Measurements from ENCODE around the gene GREM2. TPM values are rescaled to one million over a fixed set of nuclear protein-coding genes. Genes with fewer than 3 reads are reported as not detected.

Gene GREM2
- total and polyA plus RNA-seq, 2 of the 4 experiments (the other 2 are of a cell fraction): 3.0 to 14.2 TPM

DNA sequence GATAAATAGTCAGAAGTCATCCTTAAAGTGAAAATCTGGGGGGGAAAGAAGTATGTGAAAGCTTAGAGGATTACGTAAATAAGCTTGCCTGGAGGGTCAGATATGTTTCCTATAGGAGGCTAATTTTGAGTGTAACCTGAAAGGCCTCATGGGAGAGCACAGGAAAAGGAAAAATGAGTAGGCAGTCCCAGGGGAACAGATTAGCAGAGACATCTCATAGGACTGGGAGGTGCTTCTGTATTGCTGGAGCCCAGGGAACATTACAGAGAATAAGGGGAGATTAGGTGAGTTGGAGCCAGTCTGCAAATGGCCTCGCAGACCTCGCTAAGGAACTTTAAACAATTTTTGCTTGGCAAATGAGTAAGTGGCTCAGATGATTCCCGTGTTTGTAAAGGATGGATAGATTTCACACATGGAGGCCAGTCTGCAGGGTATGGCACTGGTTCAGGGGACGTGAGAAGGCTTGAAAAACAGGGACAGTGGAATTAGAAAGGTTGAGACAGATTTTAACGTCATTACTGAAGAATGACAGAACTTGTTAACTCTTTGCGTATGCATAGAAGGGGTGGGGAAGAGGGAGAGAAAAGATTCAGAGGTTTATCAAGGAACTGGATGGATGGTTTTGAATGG lies 149.1 kb downstream of the GREM2 start (continued):
- no peak for TF ChIP-seq SMC3 (IDR thresholded peaks at IDR 0.05; ENCODE audit: low read depth, low read length)

DNA sequence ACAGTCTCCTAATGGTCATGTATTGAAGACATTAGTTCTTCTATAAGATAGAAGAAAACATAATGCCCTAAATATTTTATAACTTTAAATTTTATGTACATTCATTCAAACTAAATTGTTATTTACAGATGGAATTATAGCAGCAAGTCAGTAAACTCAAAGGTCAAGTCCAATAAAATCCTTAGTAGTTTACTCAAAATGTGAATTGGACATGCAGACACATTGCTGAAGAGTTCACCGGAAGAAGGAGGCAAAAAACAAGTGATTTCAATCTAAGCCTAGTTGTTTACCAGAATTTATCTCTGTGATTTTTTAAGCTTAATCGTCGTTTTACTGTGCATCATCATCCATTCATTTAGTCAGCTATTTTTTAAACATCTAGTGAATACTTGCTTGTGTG lies 149.7 kb downstream of the GREM2 start:
- dilution Hi-C loops (cut with HindIII; ENCODE audit: low sequenced_read_pairs, unreplicated experiment): no loop called here
- no peak overlapping the region for H4K8ac ChIP-seq (ENCODE audit: low read depth in 2 of 2, low read length in 2 of 2)
- no peak overlapping the region for H3K27ac ChIP-seq (ENCODE audit: insufficient read depth, low read length)

More for the DNA sequence above, 149.7 kb downstream of the GREM2 start:
- Histone ChIP-seq H3K4me2 (ENCODE audit: low read depth, low read length) (no peak overlapping the region), H3K9me1 (ENCODE audit: insufficient read depth, low read length) (peaks cover 5% of the 10 kb centered on the region), H2AK5ac (ENCODE audit: low read depth, low read length) (no peak overlapping the region), H3K18ac (ENCODE audit: low read depth, low read length) (no peak overlapping the region), H3K4ac (ENCODE audit: low read depth, low read length) (no peak overlapping the region), H2BK120ac (ENCODE audit: low read depth, low read length) (no peak overlapping the region), H2BK20ac (ENCODE audit: low read depth, low read length) (no peak overlapping the region), H3K56ac (ENCODE audit: extremely low read depth, insufficient read depth, low read length) (no peak overlapping the region), H4K20me1 (ENCODE audit: insufficient read depth, low read length) (no peaks in the 10 kb centered on the region), H2AFZ (replicated peaks; ENCODE audit: low read length, poor library complexity) (no peak overlapping the region), H2BK15ac (ENCODE audit: low read depth, low read length) (no peak overlapping the region), H3K23ac (ENCODE audit: low read depth, low read length) (no peak overlapping the region), H3K9me3 (ENCODE audit: control insufficient read depth, insufficient read depth, low read length) (no peaks in the 10 kb centered on the region), H2AK9ac (replicated peaks; ENCODE audit: low read depth, low read length, poor library complexity) (no peak overlapping the region), H3K4me1 (ENCODE audit: control insufficient read depth, insufficient read depth, low read length) (peaks cover 18% of the 10 kb centered on the region), H3K79me1 (ENCODE audit: low read depth in 1 of 2, low read length in 2 of 2) (peaks cover 13 to 47% of the 10 kb centered on the region in 2 experiments; a peak in 3 of 4 replicates), H4K5ac (ENCODE audit: low read depth, low read length) (no peak overlapping the region), H3K36me3 (ENCODE audit: control insufficient read depth, insufficient read depth, low read length) (no peaks in the 10 kb centered on the region), H4K91ac (ENCODE audit: insufficient read depth, low read depth, low read length) (no peak overlapping the region), H3K4me3 (ENCODE audit: insufficient read depth, low read depth, low read length) (no peak overlapping the region), H2BK5ac (ENCODE audit: low read depth, low read length, poor library complexity, severe bottlenecking) (no peak overlapping the region), H3K14ac (replicated peaks; ENCODE audit: low read depth, low read length) (no peak overlapping the region), H3K27me3 (ENCODE audit: control insufficient read depth, insufficient read depth, low read length) (no peaks in the 10 kb centered on the region), H3K9ac (ENCODE audit: low read depth, low read length) (no peak overlapping the region)
- POLR2A ChIA-PET (ENCODE audit: unreplicated experiment): no interaction called here
- no CpG with 5 or more reads among the region's 3 CpGs for WGBS, 2 experiments (ENCODE audit: extremely low coverage in 2 of 2, insufficient read length in 1 of 2)
- CTCF ChIA-PET: no interaction called here
- ATAC-seq (ENCODE audit: low read depth) (no peak), DNase-seq (no peak)
- intact Hi-C loops (cut with micrococcal nuclease) (no loop called here), in situ Hi-C loops (cut with MboI; ENCODE audit: low sequenced_read_pairs) (loop anchor here (25.0 kb wide), 1 partner anchor 225 kb away; no protein-coding TSS in a partner anchor)
- BruUV-seq (replicated peaks): no TSS peak
- TF ChIP-seq SMC3 (IDR thresholded peaks at IDR 0.05; ENCODE audit: low read depth, low read length) (no peak), MAFK (IDR thresholded peaks at IDR 0.05; ENCODE audit: low read depth, low read length) (peak; percentile 41; the same call in 1 of the 2 replicates)

Measured in IMR-90 (cell line).